Mucosa of descending colon (tissue), 3 donors: ENCODE results near the gene CLDN9. TPM values are rescaled to one million over a fixed set of nuclear protein-coding genes. Genes with fewer than 3 reads are reported as not detected.
A peak's percentile ranks its signal among the peaks of the same experiment; 100 is the strongest.

Source experiments
- ATAC-seq: fragments of 200-7000 bp; cut with Tn5 transposase; one replicate; pipeline ENCODE4 v1.9.1; 2020; ENCODE audit warnings: mild to moderate bottlenecking, moderate library complexity
- DNase-seq, 3 donors: peaks; one replicate each; pipeline ENCODE4 v3.0.0-alpha.2; 2020
- H3K36me3 ChIP-seq: fragments of 200-600 bp; one replicate; pipeline ENCODE4 v1.8.0; 2021; ENCODE audit warnings: low read depth, mild to moderate bottlenecking
- H3K4me1 ChIP-seq: fragments of 200-600 bp; one replicate; pipeline ENCODE4 v1.8.0; 2021; ENCODE audit warnings: low read depth, mild to moderate bottlenecking
- H3K4me3 ChIP-seq: fragments of 200-600 bp; one replicate; pipeline ENCODE4 v1.8.0; 2021; ENCODE audit warnings: mild to moderate bottlenecking
- H3K9me3 ChIP-seq: fragments of 200-600 bp; one replicate; pipeline ENCODE4 v1.8.0; 2021; ENCODE audit warnings: mild to moderate bottlenecking
- intact Hi-C, 2 donors: fragments of 100-400 bp; cut with DNase I in 1 of 2; cut with micrococcal nuclease in 1 of 2; formaldehyde crosslinking; loops; one replicate each; pipeline versions ENCODE4 v1.11.0 to v1.11.1; 2022; cut with DNase I, micrococcal nuclease
- total RNA-seq, 3 donors: library from RNA; stranded (reverse); fragmentation: NEBNext Ultra II Directional in 2 of 3; extraction: Animal tissue kit (Norgen Biotek cat#: 25700) in 2 of 3; gene quantifications; one replicate each; pipeline versions ENCODE4 v1.2.1 to v1.2.4, GENCODE V29; 2021 to 2023
- TF ChIP-seq, protein P1 (sequence below): fragments of 200-600 bp; IDR thresholded peaks from one replicate; pipeline ENCODE4 v1.8.0; 2022; ENCODE audit warnings: antibody characterized with exemption, mild to moderate bottlenecking
- donor health status: DM: no; HTN: no; CAD: no; lungs with moderate emphysema.
- donor health status: DM: no; HTN: no; CAD: no.
- donor health status: DM: no; HTN: yes; CAD: no.

The CLDN9 gene
- total RNA-seq, 3 donors from 2014 or later = 0.14 to 0.61 (median 0.47) TPM

DNA sequence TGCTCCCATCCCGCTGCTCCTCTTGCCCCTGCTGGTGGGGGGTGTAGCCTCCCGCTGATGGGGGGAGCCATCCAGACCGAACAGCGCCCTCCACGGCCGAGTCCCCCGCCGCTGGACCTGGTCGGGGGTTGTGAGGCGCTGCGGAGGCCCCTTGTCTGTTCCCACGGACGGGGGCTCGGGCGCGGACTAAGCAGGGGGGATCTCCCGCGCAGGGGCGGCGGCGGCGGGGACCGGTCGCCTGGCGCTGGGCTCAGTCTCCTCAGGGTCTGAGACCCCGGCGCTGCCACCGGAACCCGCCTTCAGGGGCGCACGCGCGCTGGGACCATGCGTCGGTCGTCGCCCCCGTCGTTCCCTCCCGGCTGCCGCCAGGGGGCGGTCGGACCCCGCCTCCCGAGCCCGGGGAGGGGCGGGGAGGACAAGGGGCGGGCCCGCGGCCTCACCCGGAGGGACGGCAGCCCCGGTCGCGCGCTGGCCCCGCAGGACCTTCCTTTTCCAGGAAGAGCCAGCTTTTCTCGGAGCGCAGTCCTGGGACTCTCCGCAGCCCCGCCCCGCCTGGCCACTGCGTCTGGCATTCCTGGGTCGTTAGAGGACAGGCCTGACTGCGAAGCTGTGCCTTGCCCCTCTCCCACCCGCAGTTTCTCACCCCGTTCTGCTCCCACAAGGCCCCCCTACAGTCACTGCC is 46.5 kb downstream of the CLDN9 start:
- TF ChIP-seq, protein P1, sequence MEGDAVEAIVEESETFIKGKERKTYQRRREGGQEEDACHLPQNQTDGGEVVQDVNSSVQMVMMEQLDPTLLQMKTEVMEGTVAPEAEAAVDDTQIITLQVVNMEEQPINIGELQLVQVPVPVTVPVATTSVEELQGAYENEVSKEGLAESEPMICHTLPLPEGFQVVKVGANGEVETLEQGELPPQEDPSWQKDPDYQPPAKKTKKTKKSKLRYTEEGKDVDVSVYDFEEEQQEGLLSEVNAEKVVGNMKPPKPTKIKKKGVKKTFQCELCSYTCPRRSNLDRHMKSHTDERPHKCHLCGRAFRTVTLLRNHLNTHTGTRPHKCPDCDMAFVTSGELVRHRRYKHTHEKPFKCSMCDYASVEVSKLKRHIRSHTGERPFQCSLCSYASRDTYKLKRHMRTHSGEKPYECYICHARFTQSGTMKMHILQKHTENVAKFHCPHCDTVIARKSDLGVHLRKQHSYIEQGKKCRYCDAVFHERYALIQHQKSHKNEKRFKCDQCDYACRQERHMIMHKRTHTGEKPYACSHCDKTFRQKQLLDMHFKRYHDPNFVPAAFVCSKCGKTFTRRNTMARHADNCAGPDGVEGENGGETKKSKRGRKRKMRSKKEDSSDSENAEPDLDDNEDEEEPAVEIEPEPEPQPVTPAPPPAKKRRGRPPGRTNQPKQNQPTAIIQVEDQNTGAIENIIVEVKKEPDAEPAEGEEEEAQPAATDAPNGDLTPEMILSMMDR = peak; percentile 90
- H3K4me1 ChIP-seq = peaks cover 23% of the 10 kb centered on the region
- H3K4me3 ChIP-seq = peak overlapping the region; percentile 33
- ATAC-seq (peak; percentile 95), DNase-seq (peak; percentile 85 to 96 (median 93))
- intact Hi-C loops = no loop called here
- H3K9me3 ChIP-seq = no peaks in the 10 kb centered on the region
- no peaks in the 10 kb centered on the region for H3K36me3 ChIP-seq

DNA sequence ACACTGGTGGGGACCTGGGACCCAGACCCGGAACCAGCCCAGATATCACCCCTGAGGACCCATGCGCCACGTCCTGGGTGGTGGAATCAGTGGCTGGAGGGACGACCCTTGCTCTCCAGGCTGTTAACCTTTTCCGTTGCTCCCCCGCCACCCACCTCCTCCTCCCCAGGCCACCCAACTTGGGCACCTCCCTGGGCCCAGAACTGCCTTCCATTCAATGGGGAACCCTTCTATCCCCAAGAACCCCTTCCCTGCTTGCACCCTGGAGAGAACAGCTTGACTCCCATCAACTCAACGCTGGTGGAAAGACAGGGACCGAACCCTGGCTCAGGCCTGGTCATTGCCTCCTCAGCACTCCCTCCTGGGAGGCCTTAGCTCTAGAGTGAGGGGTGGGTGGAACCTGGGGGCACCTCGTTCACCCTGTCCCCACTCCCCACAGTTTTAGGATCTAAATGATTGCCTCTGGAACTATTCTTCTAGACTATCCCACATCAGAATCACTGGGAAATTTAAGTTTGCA is 47.1 kb downstream of the CLDN9 start:
- Histone ChIP-seq H3K9me3 (no peaks in the 10 kb centered on the region), H3K36me3 (no peaks in the 10 kb centered on the region), H3K4me3 (no peak overlapping the region), H3K4me1 (peaks cover 29% of the 10 kb centered on the region)
- ATAC-seq (no peak), DNase-seq (no peak)
- intact Hi-C loops = no loop called here
- TF ChIP-seq, protein P1 = no peak

DNA sequence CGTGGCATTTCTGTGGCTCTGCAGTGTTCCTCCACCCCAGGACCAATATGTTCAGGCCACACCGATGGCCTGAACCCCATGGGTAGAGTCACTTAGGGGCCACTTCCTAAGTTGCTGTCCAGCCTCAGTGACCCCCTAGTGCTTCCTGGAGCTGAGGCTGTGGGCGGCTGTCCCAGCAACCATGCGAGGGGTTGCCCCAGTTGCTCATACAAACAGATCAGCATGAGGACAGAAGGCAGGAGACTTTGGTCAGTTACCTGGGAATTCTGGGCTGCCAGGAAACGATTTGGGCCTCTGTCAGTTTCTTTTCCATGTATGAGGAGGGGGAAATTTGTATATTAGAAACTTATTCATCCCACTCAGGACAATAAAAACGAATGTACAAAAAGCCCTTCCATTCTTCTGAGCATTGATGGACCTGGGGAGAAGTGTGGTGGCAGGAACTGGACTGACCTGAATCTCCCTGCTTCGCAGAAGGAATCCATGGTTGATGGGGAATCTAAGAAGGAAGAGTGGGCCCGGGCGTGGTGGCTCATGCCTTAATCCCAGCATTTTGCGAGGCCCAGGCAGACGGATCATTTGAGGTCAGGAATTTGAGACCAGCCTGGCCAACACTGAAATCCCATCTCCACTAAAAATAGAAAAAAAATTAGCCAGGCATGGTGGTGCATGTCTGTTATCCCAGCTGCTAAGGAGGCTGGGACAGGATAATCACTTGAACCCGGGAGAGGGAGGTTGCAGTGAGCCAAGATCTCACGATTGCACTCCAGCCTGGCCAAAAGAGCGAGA is 47.8 kb downstream of the CLDN9 start:
- Histone ChIP-seq H3K36me3 (no peaks in the 10 kb centered on the region), H3K4me1 (peaks cover 36% of the 10 kb centered on the region), H3K9me3 (no peaks in the 10 kb centered on the region), H3K4me3 (no peak overlapping the region)
- intact Hi-C loops = no loop called here
- DNase-seq (peak in 2 of 3 donors; percentile 27 to 29), ATAC-seq (no peak)
- TF ChIP-seq, protein P1 = no peak

DNA sequence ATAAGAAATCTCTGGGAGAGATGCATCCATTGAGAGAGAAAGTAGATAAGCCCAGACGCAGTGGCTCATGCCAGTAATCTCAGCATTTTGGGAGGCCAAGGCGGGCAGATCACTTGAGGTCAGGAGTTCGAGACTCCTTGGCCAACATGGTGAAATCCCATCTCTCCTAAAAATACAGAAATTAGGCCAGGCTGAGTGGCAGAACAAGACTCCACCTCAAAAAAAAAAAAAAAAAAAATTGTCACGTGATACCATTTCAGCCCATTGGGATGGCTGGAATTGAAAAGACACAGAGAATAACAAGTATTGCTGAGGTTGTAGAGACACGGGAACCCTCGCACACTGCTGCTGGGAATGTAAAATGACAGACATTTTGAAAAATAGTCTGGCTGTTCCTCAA is 49.8 kb downstream of the CLDN9 start:
- no peak overlapping the region for H3K4me3 ChIP-seq
- DNase-seq (peak in 1 of 3 donors; percentile 2), ATAC-seq (no peak)
- H3K4me1 ChIP-seq = peaks cover 38% of the 10 kb centered on the region
- H3K36me3 ChIP-seq = no peaks in the 10 kb centered on the region
- intact Hi-C loops = no loop called here
- no peaks in the 10 kb centered on the region for H3K9me3 ChIP-seq
- TF ChIP-seq, protein P1 = no peak

DNA sequence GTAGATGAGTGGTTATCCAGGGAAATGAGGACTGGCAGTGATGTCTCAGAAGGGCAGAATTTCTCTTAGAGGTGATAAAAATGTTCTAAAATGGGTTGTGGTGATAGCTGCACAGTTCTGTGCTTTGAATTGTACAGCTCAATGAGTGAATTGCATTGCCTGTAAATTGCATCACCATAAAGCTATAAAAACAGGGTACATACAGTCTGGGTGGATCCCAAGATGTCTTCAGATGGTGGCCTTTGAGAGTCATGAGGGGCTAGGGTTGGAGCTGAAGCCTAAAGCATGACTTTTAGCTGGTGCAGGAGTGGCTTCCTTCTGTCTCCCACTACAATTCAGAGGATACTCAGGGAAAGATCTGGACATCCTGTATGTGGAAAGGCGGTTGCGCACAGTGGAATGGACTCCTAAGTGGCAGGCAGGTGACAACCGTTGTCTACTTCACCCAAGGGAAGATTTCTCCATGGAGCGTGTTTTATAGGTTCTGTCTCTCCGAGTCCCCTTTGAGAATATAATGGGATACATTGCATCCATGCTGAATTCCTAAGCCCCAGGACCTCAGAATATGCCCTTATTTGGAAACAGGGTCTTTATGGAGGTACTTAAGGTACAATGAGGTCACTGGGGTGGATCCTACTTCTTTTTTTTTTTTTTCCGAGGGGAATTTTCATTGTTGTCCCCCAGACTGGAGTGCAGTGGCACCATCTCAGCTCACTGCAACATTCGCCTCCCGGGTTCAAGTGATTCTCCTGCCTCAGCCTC is 51.1 kb downstream of the CLDN9 start:
- H3K9me3 ChIP-seq = no peaks in the 10 kb centered on the region
- intact Hi-C loops = no loop called here
- ATAC-seq = peak; percentile 15
- H3K4me1 ChIP-seq = peaks cover 42% of the 10 kb centered on the region
- no peak overlapping the region for H3K4me3 ChIP-seq
- DNase-seq = peak in 2 of 3 donors; percentile 14 to 33
- TF ChIP-seq, protein P1 = no peak
- H3K36me3 ChIP-seq = no peaks in the 10 kb centered on the region
